IMR-90 (cell line): Measurements from ENCODE around the gene ARFGEF3. TPM values are rescaled to one million over a fixed set of nuclear protein-coding genes. Genes with fewer than 3 reads are reported as not detected.

Experiments
- ATAC-seq: fragments of 200-7000 bp; cut with Tn5 transposase; 2 replicates; pipeline ENCODE4 v1.9.1; 2020; ENCODE audit warnings: low read depth, mild to moderate bottlenecking, moderate library complexity
- BruUV-seq: library from RNA; stranded (reverse); fragments of 400-500 nt; replicated peaks from 2 replicates; lab custom pipeline; 2021; lab: Mats Ljungman, UMichigan
- CTCF ChIA-PET: fragments of 300-600 bp; formaldehyde crosslinking; extraction: SDS; loops from one replicate; lab custom pipeline; 2021; ENCODE audit warnings: antibody characterized with exemption; lab: Yijun Ruan, JAX
- POLR2A ChIA-PET: fragments of 300-600 bp; sonication (Branson Sonifier 250); formaldehyde crosslinking; loops from one replicate; lab custom pipeline; 2022; ENCODE audit warnings: antibody characterized with exemption; ENCODE audit not compliant: unreplicated experiment; lab: Charles Lee
- DNase-seq: peaks from one replicate; pipeline ENCODE4 v3.0.0; 2013
- H2AFZ ChIP-seq: replicated peaks from 2 replicates; pipeline ENCODE3; 2013; ENCODE audit warnings: low read length, mild to moderate bottlenecking; ENCODE audit not compliant: poor library complexity
- H2AK5ac ChIP-seq: 2 replicates; pipeline ENCODE4 v1.6.1; 2013; ENCODE audit warnings: low read depth, low read length, inconsistent platforms
- H2AK9ac ChIP-seq: replicated peaks from 2 replicates; pipeline ENCODE3; 2013; ENCODE audit warnings: mild to moderate bottlenecking, low read depth, low read length, moderate library complexity; ENCODE audit not compliant: poor library complexity
- H2BK120ac ChIP-seq: 2 replicates; pipeline ENCODE4 v1.6.1; 2013; ENCODE audit warnings: low read depth, low read length, inconsistent platforms
- H2BK15ac ChIP-seq: 3 replicates; pipeline ENCODE4 v1.6.1; 2013; ENCODE audit warnings: low read depth, low read length, inconsistent platforms
- H2BK20ac ChIP-seq: 2 replicates; pipeline ENCODE4 v1.6.1; 2013; ENCODE audit warnings: low read depth, mild to moderate bottlenecking, inconsistent platforms, low read length, moderate library complexity
- H2BK5ac ChIP-seq: 2 replicates; pipeline ENCODE4 v1.6.1; 2013; ENCODE audit warnings: mild to moderate bottlenecking, low read depth, low read length, inconsistent platforms; ENCODE audit not compliant: poor library complexity, severe bottlenecking
- H3K14ac ChIP-seq: replicated peaks from 2 replicates; pipeline ENCODE4 v1.6.1; 2013; ENCODE audit warnings: low read depth, low read length, inconsistent platforms
- H3K18ac ChIP-seq: 2 replicates; pipeline ENCODE4 v1.6.1; 2013; ENCODE audit warnings: low read depth, low read length, control low read depth
- H3K23ac ChIP-seq: 2 replicates; pipeline ENCODE4 v1.6.1; 2013; ENCODE audit warnings: low read depth, low read length, inconsistent platforms
- H3K27ac ChIP-seq: 2 replicates; pipeline ENCODE4 v1.5.1; 2013; ENCODE audit warnings: mild to moderate bottlenecking, control low read depth, low read length; ENCODE audit not compliant: insufficient read depth
- H3K27me3 ChIP-seq: 2 replicates; pipeline ENCODE4 v1.6.1; 2013; ENCODE audit warnings: low read length; ENCODE audit not compliant: control insufficient read depth, insufficient read depth
- H3K36me3 ChIP-seq: 2 replicates; pipeline ENCODE4 v1.6.1; 2013; ENCODE audit warnings: low read length, mixed read lengths; ENCODE audit not compliant: control insufficient read depth, insufficient read depth
- H3K4ac ChIP-seq: 2 replicates; pipeline ENCODE4 v1.6.1; 2013; ENCODE audit warnings: low read depth, low read length, inconsistent platforms
- H3K4me1 ChIP-seq: 2 replicates; pipeline ENCODE4 v1.6.1; 2013; ENCODE audit warnings: low read length, mixed read lengths; ENCODE audit not compliant: control insufficient read depth, insufficient read depth
- H3K4me2 ChIP-seq: 2 replicates; pipeline ENCODE4 v1.6.1; 2013; ENCODE audit warnings: low read depth, mild to moderate bottlenecking, control low read depth, low read length, moderate library complexity
- H3K4me3 ChIP-seq: 2 replicates; pipeline ENCODE4 v1.5.1; 2013; ENCODE audit warnings: low read depth, mild to moderate bottlenecking, control low read depth, low read length, moderate library complexity; ENCODE audit not compliant: insufficient read depth
- H3K56ac ChIP-seq: 2 replicates; pipeline ENCODE4 v1.6.1; 2013; ENCODE audit warnings: low read length, inconsistent platforms; ENCODE audit not compliant: insufficient read depth; ENCODE audit errors: extremely low read depth
- H3K79me1 ChIP-seq, 2 experiments: 2 replicates each; pipeline ENCODE4 v1.6.1; 2013; ENCODE audit warnings: low read length in 2 of 2, inconsistent platforms in 1 of 2, low read depth in 1 of 2
- H3K9ac ChIP-seq: 2 replicates; pipeline ENCODE4 v1.6.1; 2013; ENCODE audit warnings: low read depth, low read length, control low read depth
- H3K9me1 ChIP-seq: 2 replicates; pipeline ENCODE4 v1.6.1; 2013; ENCODE audit warnings: low read length, inconsistent platforms; ENCODE audit not compliant: insufficient read depth
- H3K9me3 ChIP-seq: 2 replicates; pipeline ENCODE4 v1.6.1; 2013; ENCODE audit warnings: low read length; ENCODE audit not compliant: control insufficient read depth, insufficient read depth
- H4K20me1 ChIP-seq: 2 replicates; pipeline ENCODE4 v1.6.1; 2013; ENCODE audit warnings: low read length, inconsistent platforms; ENCODE audit not compliant: insufficient read depth
- H4K5ac ChIP-seq: 2 replicates; pipeline ENCODE4 v1.6.1; 2013; ENCODE audit warnings: mild to moderate bottlenecking, low read depth, low read length, control low read depth
- H4K8ac ChIP-seq, 2 experiments: 2 replicates each; pipeline ENCODE4 v1.6.1; 2013; ENCODE audit warnings: low read depth in 2 of 2, low read length in 2 of 2, control low read depth in 1 of 2, inconsistent platforms in 1 of 2
- H4K91ac ChIP-seq: 2 replicates; pipeline ENCODE4 v1.6.1; 2013; ENCODE audit warnings: low read depth, low read length, inconsistent platforms; ENCODE audit not compliant: insufficient read depth
- BHLHE40 ChIP-seq: fragments of 150-350 bp; IDR thresholded peaks from 2 replicates; pipeline ENCODE4 v1.6.1; 2016; ENCODE audit warnings: mild to moderate bottlenecking, low read depth, low read length
- CHD1 ChIP-seq: IDR thresholded peaks from 2 replicates; pipeline ENCODE4 v1.6.1; 2012; ENCODE audit warnings: low read depth, low read length, improper control_type of control experiment
- CTCF ChIP-seq: conservative IDR thresholded peaks from 2 replicates; pipeline ENCODE4 v1.5.1; 2012; ENCODE audit warnings: mild to moderate bottlenecking, low read depth, low read length, improper control_type of control experiment
- MAFK ChIP-seq: IDR thresholded peaks from 2 replicates; pipeline ENCODE4 v1.6.1; 2012; ENCODE audit warnings: low read depth, low read length, improper control_type of control experiment
- MAZ ChIP-seq: IDR thresholded peaks from 2 replicates; pipeline ENCODE4 v1.6.1; 2012; ENCODE audit warnings: low read depth, mild to moderate bottlenecking, low read length, improper control_type of control experiment, moderate library complexity, borderline replicate concordance
- MXI1 ChIP-seq: IDR thresholded peaks from 2 replicates; pipeline ENCODE4 v1.6.1; 2012; ENCODE audit warnings: low read depth, mild to moderate bottlenecking, low read length, moderate library complexity, borderline replicate concordance
- NFE2L2 ChIP-seq: fragments of 150-350 bp; IDR thresholded peaks from 2 replicates; pipeline ENCODE4 v1.6.1; 2016; ENCODE audit warnings: low read depth, mild to moderate bottlenecking, low read length
- RCOR1 ChIP-seq: IDR thresholded peaks from 2 replicates; pipeline ENCODE4 v1.6.1; 2012; ENCODE audit warnings: mild to moderate bottlenecking, low read length, improper control_type of control experiment; ENCODE audit not compliant: insufficient replicate concordance
- RFX5 ChIP-seq: IDR thresholded peaks from 2 replicates; pipeline ENCODE4 v1.8.0; 2012; ENCODE audit warnings: low read depth, mild to moderate bottlenecking, low read length, moderate library complexity
- SMC3 ChIP-seq: fragments of 150-350 bp; IDR thresholded peaks from 2 replicates; pipeline ENCODE4 v1.6.1; 2016; ENCODE audit warnings: low read depth, mild to moderate bottlenecking, antibody characterized with exemption, low read length, moderate library complexity
- USF2 ChIP-seq: fragments of 150-350 bp; IDR thresholded peaks from 2 replicates; pipeline ENCODE4 v1.6.1; 2017; ENCODE audit warnings: mild to moderate bottlenecking, antibody characterized with exemption, low read length, low read depth
- WGBS, 2 experiments: methylation state at CpG; one replicate each; pipeline versions ENCODE4 v1.1.5 to v1.1.7; 2013; ENCODE audit warnings: missing lambda C conversion rate in 2 of 2; ENCODE audit not compliant: insufficient read length in 1 of 2; ENCODE audit errors: extremely low coverage in 2 of 2; 5-methylcytosine and 5-hydroxymethylcytosine counted together
- dilution Hi-C: fragments of 300-500 bp; cut with HindIII; formaldehyde crosslinking; loops from one replicate; pipeline ENCODE4 v1.14.3; 2018; ENCODE audit warnings: low sequenced_read_pairs; ENCODE audit not compliant: unreplicated experiment
- in situ Hi-C: fragments of 300-500 bp; cut with MboI; formaldehyde crosslinking; loops from 3 replicates; pipeline ENCODE4 v1.14.3; 2019; ENCODE audit warnings: low sequenced_read_pairs, inconsistent platforms, mixed read lengths
- intact Hi-C: fragments of 100-400 bp; cut with micrococcal nuclease; formaldehyde crosslinking; loops from 2 replicates; pipeline ENCODE4 v1.10.0; 2022
- polyA plus RNA-seq, 3 experiments: library from polyadenylated mRNA; depleted of rRNA; stranded (reverse); fragments of >200 nt; gene quantifications; 2 replicates each; pipeline ENCODE4 v1.2.3, GENCODE V29; 2012; ENCODE audit warnings: low replicate concordance in 1 of 3
- total RNA-seq: library from RNA; depleted of rRNA; stranded (reverse); fragments of >200 nt; gene quantifications from 2 replicates; pipeline ENCODE4 v1.2.3, GENCODE V29; 2012

ARFGEF3 gene
- total and polyA plus RNA-seq, 2 of the 4 experiments (the other 2 are of a cell fraction) = under 0.01 to 0.02 TPM

- TF ChIP-seq MAZ (no peak), MAFK (no peak)
These were observed 106.5 kb downstream of the ARFGEF3 start (continued) for GRCh38 chr6:138267971-138268895.

GRCh38 chr6:138271451-138271850, 109.7 kb downstream of the ARFGEF3 start:
- intact Hi-C loops (no loop called here), dilution Hi-C loops (no loop called here), in situ Hi-C loops (no loop called here)
- Histone ChIP-seq H3K4ac (no peak overlapping the region), H3K27ac (no peak overlapping the region), H2AK5ac (no peak overlapping the region), H4K91ac (no peak overlapping the region), H3K18ac (no peak overlapping the region), H3K27me3 (peaks cover 28% of the 10 kb centered on the region), H2BK15ac (no peak overlapping the region), H4K8ac (no peak overlapping the region), H3K4me3 (no peak overlapping the region), H2BK20ac (no peak overlapping the region), H3K9me1 (no peaks in the 10 kb centered on the region), H2AK9ac (no peak overlapping the region), H3K4me2 (no peak overlapping the region), H2BK5ac (no peak overlapping the region), H2AFZ (no peak overlapping the region), H2BK120ac (no peak overlapping the region), H4K5ac (no peak overlapping the region), H3K23ac (no peak overlapping the region), H3K14ac (no peak overlapping the region), H3K56ac (no peak overlapping the region), H3K4me1 (no peaks in the 10 kb centered on the region), H3K9ac (no peak overlapping the region), H3K9me3 (no peaks in the 10 kb centered on the region), H4K20me1 (no peaks in the 10 kb centered on the region), H3K36me3 (no peaks in the 10 kb centered on the region), H3K79me1 (no peaks in the 10 kb centered on the region)
- WGBS, 2 experiments = no CpG with 5 or more reads among the region's 1 CpG
- BruUV-seq = no TSS peak
- no peak for DNase-seq
- no peak for ATAC-seq
- CTCF ChIA-PET = no interaction called here
- POLR2A ChIA-PET = no interaction called here
- TF ChIP-seq USF2 (no peak), RCOR1 (no peak), SMC3 (no peak), BHLHE40 (no peak), MAFK (no peak), MXI1 (no peak), NFE2L2 (no peak), MAZ (no peak), CTCF (no peak), CHD1 (no peak), RFX5 (no peak)
